GM15510 (cell line): ENCODE results near the gene SLC25A26.

Experiments used
- POLR2A ChIP-seq: IDR thresholded peaks from 3 replicates; pipeline ENCODE4 v1.6.1; 2011; ENCODE audit warnings: borderline replicate concordance; ENCODE audit not compliant: insufficient read length; ENCODE audit errors: extremely low read depth

SLC25A26 gene

GRCh38 chr3:66253790-66254620 is 33.2 kb downstream of the SLC25A26 start:
- no peak for TF ChIP-seq POLR2A

- TF ChIP-seq POLR2A, result no peak
Observed at GRCh38 chr3:66255865-66256264, 35.1 kb downstream of the SLC25A26 start.

GRCh38 chr3:66256806-66257205 is 36.0 kb downstream of the SLC25A26 start:
- no peak for TF ChIP-seq POLR2A

- TF ChIP-seq POLR2A, result no peak
Observed at GRCh38 chr3:66259566-66260255, 38.9 kb downstream of the SLC25A26 start.

- no peak for TF ChIP-seq POLR2A
Observed at GRCh38 chr3:66260431-66260830, 39.6 kb downstream of the SLC25A26 start.

- no peak for TF ChIP-seq POLR2A
Observed at GRCh38 chr3:66261355-66261754, 40.6 kb downstream of the SLC25A26 start.

GRCh38 chr3:66265649-66266048 is 44.8 kb downstream of the SLC25A26 start:
- TF ChIP-seq POLR2A, result no peak

- no peak for TF ChIP-seq POLR2A
Observed at GRCh38 chr3:66266551-66266950, 45.8 kb downstream of the SLC25A26 start.

- no peak for TF ChIP-seq POLR2A
Observed at GRCh38 chr3:66267031-66267430, 46.2 kb downstream of the SLC25A26 start.

GRCh38 chr3:66267906-66268305 is 47.1 kb downstream of the SLC25A26 start:
- TF ChIP-seq POLR2A, result no peak

GRCh38 chr3:66268864-66269263 is 48.1 kb downstream of the SLC25A26 start:
- no peak for TF ChIP-seq POLR2A

- TF ChIP-seq POLR2A, result no peak
Observed at GRCh38 chr3:66269411-66269810, 48.6 kb downstream of the SLC25A26 start.

- TF ChIP-seq POLR2A, result no peak
Observed at GRCh38 chr3:66270288-66270687, 49.5 kb downstream of the SLC25A26 start.

- no peak for TF ChIP-seq POLR2A
Observed at GRCh38 chr3:66270701-66271100, 49.9 kb downstream of the SLC25A26 start.

- TF ChIP-seq POLR2A, result no peak
Observed at GRCh38 chr3:66271231-66271630, 50.4 kb downstream of the SLC25A26 start.

GRCh38 chr3:66272016-66272415 is 51.2 kb downstream of the SLC25A26 start:
- no peak for TF ChIP-seq POLR2A
